ENCODE data around the gene NETO2.
"Not testable (repeated sequence)": the region's sequence is repeated elsewhere in the genome, so short reads cannot be mapped to it uniquely, and the experiment has no call there.

NETO2 gene

DNA sequence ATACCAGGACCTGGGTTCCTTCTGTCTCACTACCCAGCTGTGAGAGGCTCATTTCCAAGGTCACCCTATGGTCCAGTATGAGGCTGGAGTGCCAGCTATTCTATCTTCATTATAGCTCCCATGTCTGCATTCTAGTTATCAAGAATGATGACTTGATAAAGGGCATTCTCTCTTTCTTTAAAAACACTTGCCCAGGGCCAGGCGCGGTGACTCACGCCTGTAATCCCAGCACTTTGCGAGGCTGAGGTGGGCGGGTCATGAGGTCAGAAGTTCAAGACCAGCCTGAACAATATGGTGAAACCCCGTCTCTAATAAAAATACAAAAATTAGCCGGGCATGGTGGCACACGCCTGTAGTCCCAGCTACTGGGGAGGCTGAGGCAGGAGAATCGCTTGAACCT lies 5.8 kb downstream of the NETO2 start:
- in situ Hi-C loops (cut with MboI; ENCODE audit: low sequenced_read_pairs) = loop anchor here (25.0 kb wide), 2 partner anchors 1024 to 1499 kb away; partner anchors contain the start of gene ABCC12

DNA sequence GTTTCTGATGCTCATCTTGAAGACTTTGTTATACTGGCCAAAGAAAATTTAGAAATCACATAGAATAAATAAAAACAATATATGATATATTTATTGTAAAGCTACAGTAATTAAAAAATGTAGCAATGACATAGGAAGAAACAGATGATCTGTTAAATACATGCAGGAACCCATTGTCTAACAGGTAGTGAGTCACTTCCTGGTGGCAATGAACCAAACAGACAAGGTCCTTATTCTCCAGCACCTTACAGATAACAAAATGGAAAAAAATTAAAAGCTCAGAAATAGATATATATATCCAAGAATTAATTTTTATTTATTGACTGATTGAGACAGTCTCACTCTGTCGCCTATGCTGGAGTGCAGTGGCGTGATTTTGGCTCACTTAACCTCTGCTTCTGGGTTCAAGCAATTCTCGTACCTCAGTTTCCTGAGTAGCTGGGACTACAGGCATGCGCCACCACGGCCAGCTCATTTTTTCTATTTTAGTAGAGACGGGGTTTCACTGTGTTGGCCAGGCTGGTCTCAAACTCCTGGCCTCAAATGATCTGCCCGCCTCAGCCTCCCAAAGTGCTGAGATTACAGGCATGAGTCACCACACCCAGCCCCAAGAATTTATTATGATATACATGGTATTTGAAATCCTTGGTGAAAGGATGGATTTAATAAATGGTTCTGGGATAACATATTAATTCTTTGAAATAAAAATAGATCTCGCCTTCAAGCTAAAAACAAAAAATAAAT lies 7.5 kb downstream of the NETO2 start:
- in situ Hi-C loops (cut with MboI; ENCODE audit: low sequenced_read_pairs) = loop anchor here (25.0 kb wide), 2 partner anchors 1026 to 1501 kb away; partner anchors contain the start of gene ABCC12

DNA sequence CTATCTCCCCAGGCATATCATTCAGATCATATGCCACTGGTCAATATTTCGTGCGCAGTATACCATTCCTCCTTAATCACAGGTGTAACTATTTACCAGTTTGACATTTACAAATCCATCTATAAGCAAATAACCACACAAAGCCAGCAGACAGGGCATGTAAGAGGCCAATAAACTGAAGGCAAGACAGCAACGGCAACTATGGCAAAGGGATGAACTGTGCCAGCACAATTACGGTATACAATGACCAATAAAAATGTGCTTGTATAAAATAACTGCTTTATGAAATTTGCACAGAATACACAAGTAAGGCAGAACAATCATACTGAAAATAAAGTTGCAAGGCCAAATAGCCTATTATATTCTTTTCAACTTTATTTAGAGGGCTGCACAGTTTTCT lies 9.2 kb downstream of the NETO2 start:
- in situ Hi-C loops (cut with MboI; ENCODE audit: low sequenced_read_pairs) = loop anchor here (25.0 kb wide), 2 partner anchors 1028 to 1503 kb away; partner anchors contain the start of gene ABCC12

DNA sequence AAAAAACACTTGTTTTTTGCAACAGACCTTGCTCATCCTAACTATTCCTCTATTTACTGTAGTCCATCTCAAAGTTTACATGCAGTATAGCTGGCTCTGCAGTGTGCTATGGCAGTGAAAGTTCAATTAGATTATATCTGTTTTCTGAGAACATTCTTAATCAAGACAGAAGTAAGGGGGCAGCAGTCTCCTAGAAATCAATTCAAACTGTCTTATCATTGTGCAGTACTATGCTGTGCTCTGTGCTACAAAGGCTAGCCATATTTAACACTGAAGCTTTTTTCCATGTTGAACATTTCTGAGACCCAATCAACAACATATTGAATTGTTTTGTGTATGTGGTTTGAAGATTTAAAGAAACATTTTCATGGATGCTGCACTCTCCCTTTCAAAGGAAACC lies 11.4 kb downstream of the NETO2 start:
- in situ Hi-C loops (cut with MboI; ENCODE audit: low sequenced_read_pairs) = loop anchor here (25.0 kb wide), 2 partner anchors 1030 to 1505 kb away; partner anchors contain the start of gene ABCC12

DNA sequence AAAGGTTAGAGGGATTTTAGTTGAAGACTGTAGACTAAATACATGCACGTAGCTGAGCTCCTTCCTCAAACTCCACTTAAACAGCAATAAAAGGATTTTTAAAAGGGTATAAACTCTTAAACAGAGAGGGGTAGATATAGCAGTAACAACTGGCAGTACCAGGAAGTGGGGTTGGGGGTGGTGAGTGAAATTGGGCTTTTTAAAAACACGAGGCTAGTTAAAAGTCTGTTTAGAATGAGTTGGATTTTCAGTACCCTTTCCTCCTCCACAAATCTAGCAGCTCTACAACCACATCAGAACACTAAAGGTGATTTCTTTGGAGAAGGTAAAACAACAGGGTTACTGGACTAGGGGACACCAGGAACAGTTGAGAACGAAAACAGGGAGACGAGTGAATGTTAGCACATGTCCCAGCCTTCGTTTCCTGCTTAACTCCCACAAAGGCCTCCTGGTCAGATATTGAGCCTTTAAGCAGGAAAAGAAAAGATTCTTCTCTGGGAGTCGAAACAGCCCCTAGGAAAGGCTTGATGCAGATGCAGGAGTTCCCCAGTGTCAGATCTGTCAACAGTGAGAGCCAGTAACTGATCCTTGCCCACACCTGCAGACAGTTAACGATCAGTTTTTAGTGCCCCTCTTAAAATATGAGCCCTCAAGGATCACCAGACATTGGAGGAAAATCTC lies 13.8 kb downstream of the NETO2 start:
- in situ Hi-C loops (cut with MboI; ENCODE audit: low sequenced_read_pairs) = loop anchor here (25.0 kb wide), 2 partner anchors 1032 to 1507 kb away; partner anchors contain the start of gene ABCC12

DNA sequence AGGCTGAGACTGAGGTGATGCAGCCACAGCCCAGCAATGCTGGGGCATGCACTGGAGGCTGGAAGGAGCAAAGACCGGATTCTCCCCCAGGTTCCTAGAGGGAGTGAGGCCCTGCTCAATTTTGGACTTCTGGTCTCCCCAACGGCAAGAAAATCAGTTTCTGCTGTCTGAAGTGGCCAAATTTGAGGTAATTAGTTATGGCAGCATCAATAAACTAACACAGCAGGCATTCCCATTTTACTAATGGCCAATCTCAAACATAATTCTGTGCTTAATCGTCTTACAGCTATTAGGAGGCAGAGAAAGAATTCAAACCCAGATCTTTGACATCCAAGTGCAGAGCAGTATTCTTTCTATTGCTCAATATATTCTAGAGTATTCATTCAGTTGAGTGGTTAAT lies 16.2 kb downstream of the NETO2 start:
- in situ Hi-C loops (cut with MboI; ENCODE audit: low sequenced_read_pairs) = loop anchor here (25.0 kb wide), 2 partner anchors 1035 to 1510 kb away; partner anchors contain the start of gene ABCC12

DNA sequence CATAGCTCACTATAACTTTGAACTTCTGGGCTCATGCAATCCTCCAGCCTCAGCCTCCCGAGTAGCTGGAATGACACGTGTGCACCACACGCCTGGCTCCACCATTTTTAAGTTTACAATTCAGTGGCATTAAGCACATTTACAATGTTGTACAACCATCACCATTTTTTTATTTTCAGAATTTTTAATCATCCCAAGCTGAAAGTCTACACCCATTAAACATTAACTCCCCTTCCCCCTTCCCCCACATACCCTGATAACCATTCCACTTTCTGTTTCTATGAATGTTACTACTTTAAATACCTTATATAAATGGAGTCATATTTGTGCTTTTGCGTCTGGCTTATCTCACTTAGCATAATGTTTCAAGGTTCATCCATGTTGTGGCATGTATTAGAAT lies 18.0 kb downstream of the NETO2 start:
- in situ Hi-C loops (cut with MboI; ENCODE audit: low sequenced_read_pairs) = loop anchor here (25.0 kb wide), 2 partner anchors 1037 to 1512 kb away; partner anchors contain the start of gene ABCC12

DNA sequence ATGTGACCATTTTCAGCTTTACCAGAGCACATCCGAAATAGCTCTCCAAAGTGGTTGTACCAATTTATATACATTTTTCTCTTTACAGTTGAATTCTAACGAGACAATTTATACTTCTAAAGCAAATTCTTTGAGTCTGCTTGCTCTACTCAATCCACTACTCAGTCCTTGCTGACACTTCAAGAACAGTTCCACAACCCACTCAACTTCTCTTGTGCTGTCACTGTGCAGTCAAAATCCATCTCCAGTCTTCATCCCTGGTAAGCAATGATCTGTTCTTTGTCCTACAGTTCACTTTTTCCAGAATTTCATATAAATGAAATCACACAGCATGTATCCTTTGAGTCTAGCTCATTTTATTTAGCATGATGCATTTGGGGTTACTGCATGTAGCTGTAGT lies 30.6 kb downstream of the NETO2 start:
- in situ Hi-C loops (cut with MboI; ENCODE audit: low sequenced_read_pairs) = no loop called here

DNA sequence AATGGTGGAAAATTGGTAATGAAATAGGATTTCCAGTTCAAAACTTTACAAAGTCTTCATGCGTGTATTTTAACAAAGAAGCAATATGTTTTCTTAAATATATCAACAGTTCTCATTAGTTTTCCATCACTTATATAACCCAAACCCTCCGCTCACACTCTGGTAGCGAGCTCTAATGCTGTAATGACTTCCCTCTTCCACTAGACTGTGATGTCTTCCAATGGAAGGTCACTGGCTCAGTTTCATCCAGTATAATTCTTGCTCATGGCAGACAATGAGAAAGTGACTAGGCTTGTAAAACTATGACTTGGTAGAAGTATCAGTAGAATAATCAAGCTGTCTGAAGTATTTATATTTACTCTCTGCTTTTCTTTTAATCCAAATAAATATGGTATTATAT lies 32.8 kb downstream of the NETO2 start:
- in situ Hi-C loops (cut with MboI; ENCODE audit: low sequenced_read_pairs) = no loop called here

DNA sequence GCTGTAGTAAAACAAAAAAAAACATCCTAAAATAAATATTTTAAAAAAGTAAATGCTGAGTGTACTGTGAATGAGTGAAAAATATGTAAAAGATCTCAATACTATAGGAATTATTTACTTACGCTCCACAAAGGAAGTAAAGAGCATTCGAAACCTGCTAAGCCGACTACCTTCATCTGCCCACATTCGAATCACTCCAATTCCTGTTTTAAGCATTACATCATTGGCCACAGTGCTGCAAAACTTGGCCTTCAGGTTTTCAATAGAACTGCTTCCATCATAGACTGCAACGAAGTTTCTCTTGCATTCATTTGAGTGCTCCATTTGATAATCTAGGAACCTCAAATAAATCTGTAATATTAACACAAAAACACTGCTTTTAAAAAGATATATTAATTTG lies 34.4 kb downstream of the NETO2 start:
- in situ Hi-C loops (cut with MboI; ENCODE audit: low sequenced_read_pairs) = no loop called here

DNA sequence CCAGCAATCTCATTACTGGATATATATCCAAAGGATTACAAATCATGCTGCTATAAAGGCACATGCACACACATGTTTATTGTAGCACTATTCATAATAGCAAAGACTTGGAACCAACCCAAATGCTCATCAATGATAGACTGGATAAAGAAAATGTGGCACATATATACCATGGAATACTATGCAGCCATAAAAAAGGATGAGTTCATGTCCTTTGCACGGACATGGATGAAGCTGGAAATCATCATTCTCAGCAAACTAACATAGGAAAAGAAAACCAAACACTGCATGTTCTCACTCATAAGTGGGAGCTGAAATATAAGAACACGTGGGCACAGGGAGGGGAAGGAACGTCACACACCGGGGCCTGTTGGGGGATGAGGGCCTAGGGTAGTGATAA lies 40.8 kb downstream of the NETO2 start:
- in situ Hi-C loops (cut with MboI; ENCODE audit: low sequenced_read_pairs) = not testable (repeated sequence)

DNA sequence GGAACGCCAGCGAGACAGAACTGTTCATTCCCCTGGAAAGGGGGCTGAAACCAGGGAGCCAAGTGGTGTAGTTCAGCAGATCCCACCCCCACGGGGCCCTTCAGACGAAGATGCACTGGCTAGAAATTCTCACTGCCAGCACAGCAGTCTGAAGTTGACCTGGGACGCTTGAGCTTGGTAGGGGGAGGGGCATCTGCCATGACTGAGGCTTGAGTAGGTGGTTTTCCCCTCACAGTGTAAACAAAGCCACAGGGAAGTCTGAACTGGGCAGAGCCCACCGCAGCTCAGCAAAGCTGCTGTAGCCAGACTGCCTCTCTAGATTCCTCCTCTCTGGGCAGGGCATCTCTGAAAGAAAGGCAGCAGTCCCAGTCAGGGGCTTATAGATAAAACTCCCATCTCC lies 46.6 kb downstream of the NETO2 start:
- in situ Hi-C loops (cut with MboI; ENCODE audit: low sequenced_read_pairs) = not testable (repeated sequence)

DNA sequence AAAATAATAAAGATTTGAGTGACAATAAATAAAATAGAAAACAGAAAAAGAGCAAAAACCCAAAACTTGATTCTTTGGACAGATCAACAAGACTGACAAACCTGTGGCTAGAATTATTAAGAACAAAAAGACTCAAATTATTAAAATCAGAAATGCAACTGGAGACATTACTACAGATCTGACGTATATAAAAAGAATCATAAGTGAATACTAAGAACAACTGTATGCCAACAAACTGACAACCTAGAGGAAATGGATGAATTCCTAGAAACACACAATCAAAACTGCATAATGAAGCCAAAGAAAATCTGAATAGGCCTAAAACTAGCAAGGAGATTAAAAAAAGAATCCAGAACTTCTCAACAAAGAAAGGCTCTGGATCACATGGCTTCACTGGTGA lies 47.4 kb downstream of the NETO2 start:
- in situ Hi-C loops (cut with MboI; ENCODE audit: low sequenced_read_pairs) = no loop called here

DNA sequence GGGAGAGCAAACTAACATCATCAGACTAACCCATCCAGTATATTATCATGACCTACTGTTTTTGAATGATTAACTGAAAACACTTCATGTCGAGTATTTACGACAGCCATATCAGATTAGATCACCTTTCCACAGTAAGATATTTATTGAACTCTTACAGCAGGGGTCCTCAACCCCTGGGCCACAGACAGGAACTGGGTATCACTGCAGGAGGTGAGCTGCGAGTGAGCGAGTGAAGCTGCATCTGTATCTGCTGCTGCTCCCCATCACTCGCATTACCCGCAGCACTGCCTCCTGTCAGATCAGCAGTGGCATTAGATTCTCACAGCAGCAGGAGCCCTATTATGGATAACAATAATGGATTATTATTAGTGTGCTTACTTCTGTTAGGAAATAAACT lies 59.5 kb downstream of the NETO2 start:
- in situ Hi-C loops (cut with MboI; ENCODE audit: low sequenced_read_pairs) = no loop called here

DNA sequence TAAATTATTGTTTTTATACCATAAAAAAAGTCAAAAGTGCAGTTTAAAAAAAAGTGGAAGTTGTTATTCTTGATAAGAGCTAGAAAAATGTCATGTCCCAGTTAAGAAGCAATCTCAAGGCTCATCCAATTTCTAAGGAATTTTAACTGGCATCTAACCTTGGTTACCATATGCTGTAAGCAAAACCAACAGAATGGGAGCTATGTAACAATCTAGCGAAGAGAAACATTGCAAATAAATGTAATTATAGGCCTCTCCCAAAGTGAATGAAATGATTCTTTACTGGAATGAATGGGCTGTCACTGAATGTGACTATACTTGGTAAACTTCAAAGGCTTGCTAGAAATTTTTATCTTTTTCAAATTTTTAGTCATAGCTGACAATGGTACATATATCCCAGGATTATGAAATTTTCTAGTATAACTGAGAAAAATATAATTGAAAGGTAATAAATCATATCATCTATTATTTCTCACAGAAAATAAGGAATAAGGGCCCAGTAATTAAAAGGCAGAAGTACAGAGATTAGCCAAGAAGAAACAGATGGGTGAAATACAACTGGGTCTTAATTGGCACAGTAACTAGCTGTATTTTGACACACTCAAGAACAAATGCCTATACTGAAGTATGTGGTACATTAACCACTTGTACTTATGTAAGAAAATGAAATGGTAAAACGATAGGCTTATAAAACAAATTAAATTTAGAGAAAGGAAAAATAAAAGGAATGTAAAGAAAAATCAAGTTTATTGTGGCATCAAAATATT lies 61.5 kb downstream of the NETO2 start:
- in situ Hi-C loops (cut with MboI; ENCODE audit: low sequenced_read_pairs) = no loop called here

DNA sequence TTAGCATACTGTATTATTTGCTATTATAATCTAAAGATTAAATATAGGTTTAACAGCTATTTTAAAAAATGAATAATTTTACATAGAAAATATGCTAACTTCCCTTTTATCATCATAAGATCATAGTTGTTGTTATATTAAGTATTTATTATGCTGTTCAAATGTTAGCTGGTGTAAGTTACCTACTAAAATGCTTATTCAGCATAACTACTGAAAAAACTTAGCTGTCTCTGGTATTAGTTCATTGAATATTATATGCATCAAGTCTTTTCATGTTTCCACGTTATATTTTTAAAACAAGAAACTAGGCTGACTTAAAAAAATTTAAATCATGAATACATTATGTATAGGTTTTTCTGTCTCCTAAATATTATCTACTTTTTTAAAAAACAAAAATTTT lies 62.6 kb downstream of the NETO2 start:
- in situ Hi-C loops (cut with MboI; ENCODE audit: low sequenced_read_pairs) = no loop called here

DNA sequence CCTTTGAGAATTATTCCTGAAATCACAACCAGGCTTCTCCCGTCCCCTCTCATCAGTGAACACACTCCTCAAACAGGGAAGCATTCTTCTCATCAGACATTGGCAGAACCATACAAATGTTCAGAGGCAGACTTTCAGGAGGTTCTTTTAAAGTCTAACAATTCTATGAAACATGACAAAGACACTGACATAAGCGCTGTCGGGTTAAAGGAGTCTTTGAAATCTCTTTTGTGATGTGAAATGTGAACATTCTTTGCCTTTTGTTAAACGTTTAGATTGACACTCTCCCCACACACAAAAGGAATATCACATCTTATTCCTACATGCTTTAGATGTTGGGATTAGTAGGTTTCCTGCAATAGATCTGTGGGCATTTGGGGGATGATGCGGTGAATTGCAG lies 63.9 kb downstream of the NETO2 start:
- in situ Hi-C loops (cut with MboI; ENCODE audit: low sequenced_read_pairs) = no loop called here

DNA sequence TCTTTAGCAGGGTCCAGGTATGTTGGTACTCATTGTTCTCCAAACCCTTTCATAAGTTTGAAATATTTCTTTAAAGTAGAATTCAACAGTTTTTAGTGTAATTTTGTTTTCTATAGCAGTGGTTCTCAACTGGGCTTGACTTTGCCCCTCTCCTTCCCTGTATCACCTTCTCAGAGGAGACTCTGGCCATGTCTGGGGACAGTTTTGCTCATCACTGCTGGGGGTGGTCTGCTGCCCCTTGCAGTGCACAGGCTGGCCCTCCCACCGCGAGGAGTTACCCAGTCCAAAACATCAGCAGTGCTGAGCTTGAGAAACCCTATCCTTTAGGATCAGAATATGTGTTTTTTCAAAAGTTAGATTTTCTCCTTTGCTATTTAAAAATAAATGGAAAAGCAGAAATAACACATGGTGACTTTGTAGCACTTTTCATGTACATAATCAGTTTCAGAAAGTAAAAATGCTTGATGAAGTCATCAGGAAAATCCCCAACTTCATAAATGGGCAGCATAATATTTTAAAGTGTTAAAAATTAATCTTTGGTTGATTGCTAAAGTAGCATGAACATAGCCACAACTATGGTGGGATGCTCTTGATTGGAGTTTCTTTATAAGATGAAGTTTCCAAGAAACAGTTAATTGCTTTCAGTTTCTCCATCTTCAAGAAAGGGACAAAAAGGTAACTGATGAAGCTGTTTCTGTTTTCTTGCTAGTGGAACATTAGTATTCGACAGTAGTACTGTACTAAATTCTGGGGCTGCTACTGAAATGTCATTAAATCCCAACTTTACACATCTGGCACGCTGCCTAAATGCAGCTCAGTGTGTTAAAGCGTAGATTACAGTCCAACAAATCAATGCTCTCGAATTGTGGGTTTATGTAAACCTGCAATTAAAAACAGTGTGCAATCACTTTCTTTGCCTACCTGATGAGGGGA lies 70.3 kb downstream of the NETO2 start:
- in situ Hi-C loops (cut with MboI; ENCODE audit: low sequenced_read_pairs) = no loop called here

DNA sequence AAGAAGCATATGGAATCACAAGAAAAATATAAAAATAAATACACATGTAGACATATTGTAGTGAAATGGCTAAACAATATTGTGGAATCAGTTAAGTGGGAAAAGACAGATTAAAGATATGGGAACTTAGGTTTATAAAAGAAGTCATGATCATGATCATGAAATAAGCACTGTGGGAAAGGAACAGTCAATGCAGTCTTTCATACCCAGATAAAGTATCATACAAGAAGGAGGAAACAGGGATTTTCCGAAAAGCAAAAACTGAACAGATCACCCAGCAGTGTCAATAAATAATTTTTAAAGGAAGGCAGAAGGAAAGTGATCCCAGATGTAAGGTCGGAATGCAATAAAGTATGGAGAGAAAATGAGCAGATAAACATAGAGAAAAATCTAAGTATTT lies 71.6 kb downstream of the NETO2 start:
- in situ Hi-C loops (cut with MboI; ENCODE audit: low sequenced_read_pairs) = no loop called here
